Stimulated activated CD8-positive, alpha-beta memory T cell treated with anti-CD3 and anti-CD28 coated beads, Interleukin-4, amount 100 ng/mL, for 48 hours (primary cell): ENCODE results near the gene CD3G.
A peak's percentile ranks its signal among the peaks of the same experiment; 100 is the strongest.
"Not testable (repeated sequence)": the region's sequence is repeated elsewhere in the genome, so short reads cannot be mapped to it uniquely, and the experiment has no call there.

Experiments used
- DNase-seq: peaks from one replicate; pipeline ENCODE4 v3.0.0-alpha.2; 2020

CD3G gene

GRCh38 chr11:118343981-118344515, at the start of gene CD3G:
CD3G (plus strand) TSS chr11:118344344; CDS start chr11:118344424, 80 bp downstream.
- DNase-seq = peak; percentile 79

DNA sequence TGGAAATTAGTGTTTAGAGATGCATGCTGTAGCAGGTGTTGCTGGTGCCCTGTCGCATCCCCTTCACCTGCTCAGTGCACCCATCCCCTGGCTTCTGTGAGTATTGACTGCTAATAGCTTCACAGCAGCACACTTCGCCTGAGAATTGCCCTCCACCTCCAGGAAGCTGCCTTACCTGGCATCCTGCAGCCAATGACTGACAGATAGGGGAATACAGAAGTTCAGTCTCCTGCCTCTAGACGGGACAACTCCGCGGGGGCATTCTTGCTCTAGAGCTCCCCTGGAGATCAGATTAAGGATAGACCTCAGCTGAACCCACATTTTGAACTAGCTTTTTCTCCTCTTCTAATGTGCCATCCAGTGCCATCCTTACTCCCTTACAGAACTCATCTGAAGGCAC, 48.9 kb upstream of the CD3G start:
- no peak for DNase-seq

GRCh38 chr11:118295815-118296454, 48.2 kb upstream of the CD3G start:
- no peak for DNase-seq

DNA sequence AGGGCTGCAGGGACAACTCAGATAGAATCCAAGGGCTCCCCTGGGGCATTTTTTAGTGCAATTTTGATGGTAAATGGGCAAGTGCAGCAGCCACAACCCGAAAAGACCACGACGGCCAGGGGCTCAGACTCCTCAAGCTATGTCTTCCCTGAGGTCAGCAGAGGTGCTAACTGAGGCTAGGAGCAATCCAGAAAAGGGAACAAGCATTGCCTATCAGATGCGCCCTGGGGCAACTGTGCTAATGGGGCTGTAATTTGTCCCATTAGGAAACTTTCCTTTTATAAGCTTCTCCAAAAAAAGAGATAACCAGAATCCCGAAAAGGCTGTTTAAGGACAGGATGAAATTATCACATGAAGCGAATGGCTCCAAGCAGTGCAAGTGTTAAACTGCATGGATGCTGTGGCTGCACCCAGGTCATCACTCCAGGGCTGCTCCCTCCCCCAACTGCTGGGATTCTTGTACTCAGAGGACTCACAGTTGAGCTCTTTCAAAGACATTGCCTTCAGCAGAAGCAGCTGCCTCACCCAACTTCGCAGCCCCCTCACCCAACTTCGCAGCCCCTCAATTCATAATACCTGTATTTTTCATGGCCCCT, 42.4 kb upstream of the CD3G start:
- DNase-seq = no peak

DNA sequence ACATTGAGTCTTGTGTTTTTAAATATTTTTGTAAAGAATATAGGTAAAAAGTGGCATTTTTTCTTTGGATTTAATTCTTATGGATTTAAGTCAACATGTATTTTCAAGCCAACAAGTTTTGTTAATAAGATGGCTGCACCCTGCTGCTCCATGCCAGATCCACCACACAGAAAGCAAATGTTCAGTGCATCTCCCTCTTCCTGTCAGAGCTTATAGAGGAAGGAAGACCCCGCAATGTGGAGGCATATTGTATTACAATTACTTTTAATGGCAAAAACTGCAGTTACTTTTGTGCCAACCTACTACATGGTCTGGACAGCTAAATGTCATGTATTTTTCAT, 39.9 kb upstream of the CD3G start:
- no peak for DNase-seq

- DNase-seq = peak; percentile 79
These were observed 39.4 kb upstream of the CD3G start, which contains the start of gene CD3E for GRCh38 chr11:118304568-118305248. CD3E (plus strand) TSS chr11:118304730; CDS start chr11:118304953, 223 bp downstream.

DNA sequence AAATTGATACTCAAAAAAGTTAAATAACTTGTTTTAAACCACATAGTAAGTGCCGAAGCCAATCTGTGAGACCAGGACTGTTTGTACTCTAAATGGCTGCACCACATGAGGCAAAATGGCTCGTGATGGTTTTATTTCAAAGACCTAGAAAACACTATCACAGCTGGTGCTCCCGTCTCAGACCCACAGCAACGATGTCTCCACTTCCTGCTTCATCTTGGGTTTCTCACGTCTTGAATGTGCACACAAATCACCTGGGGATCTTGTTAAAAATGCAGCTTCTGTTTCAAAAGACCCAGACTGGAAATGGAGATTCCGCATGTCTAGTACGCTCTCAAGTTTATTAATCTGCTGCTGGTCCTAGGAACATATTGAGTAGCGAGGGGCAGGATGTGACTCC, 38.4 kb upstream of the CD3G start:
- no peak for DNase-seq

DNA sequence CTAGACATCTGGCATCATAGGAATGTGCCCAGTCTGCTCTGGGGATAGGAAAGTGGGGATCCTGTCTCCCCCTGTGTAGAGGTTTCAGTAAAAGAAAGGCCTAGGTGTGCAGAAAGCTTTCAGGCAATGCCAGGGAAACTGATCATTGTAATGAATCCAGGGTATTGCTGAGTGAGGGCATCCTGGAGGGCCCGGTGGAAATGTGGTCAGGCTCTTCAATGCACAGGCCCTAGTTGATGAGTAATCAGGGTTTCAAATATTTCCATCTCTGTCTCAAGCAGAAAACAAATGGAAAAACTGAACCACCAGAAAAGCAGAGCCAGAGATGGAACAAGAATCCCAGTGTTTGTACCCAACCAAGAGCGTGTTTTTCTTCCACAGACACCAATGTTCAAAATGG, 37.6 kb upstream of the CD3G start:
- no peak for DNase-seq

- DNase-seq = not testable (repeated sequence)
These were observed 35.1 kb upstream of the CD3G start for GRCh38 chr11:118308995-118309528.

GRCh38 chr11:118310271-118310670, 33.9 kb upstream of the CD3G start:
- no peak for DNase-seq

DNA sequence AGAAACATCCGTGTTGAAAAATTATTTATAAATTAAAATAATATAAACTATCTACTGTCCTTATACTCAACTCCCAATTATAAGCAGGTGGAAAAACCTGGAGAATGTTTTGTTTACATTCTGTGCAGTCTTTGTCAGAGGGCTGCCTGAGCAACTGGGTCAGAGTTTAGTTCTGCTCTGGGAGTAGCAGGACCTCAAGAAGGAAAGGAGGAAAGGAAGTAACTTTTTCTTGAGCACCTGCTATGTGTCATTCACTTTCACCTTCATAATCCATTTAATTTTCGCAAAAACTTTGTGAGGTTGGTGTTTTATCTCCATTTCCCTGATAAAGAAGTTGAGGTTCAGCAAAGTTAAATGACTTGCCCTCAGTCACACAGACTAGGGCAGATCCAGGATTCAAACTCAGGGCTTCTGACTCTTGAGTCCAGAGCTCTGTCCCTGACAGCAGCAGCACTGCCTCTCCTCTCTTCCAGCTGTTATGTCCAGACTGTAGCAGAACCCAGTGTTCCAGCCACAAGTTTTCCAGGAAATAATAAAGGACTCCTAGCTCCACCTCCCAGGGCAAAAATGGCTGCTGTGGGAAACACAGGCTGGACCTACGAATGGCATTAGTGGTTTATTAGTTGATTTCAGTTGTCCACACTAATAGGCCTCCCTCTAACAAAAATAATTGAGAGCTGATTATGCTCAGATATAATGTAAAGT, 33.2 kb upstream of the CD3G start:
- DNase-seq = no peak

- no peak for DNase-seq
These were observed 32.6 kb upstream of the CD3G start for GRCh38 chr11:118311518-118311917.

GRCh38 chr11:118312328-118312727, 31.8 kb upstream of the CD3G start:
- DNase-seq = no peak

DNA sequence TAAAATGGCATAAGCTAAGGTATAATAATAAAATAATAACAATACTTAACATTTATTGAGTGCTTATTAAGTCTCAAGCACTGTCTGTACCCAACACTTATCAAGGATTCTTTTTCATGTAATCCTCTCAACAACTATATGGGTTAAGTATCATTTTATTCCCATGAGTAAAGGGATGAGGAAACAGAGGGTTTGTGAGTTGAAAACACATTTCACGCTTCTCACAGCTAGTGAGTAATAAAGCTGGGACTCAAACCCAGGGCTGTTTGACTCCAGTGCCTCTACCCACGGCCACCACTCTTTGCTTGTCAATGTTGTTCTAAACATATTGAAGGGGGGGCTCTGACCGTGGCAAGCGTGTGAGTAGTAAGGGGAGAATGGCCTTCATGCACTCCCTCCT, 30.9 kb upstream of the CD3G start:
- no peak for DNase-seq

DNA sequence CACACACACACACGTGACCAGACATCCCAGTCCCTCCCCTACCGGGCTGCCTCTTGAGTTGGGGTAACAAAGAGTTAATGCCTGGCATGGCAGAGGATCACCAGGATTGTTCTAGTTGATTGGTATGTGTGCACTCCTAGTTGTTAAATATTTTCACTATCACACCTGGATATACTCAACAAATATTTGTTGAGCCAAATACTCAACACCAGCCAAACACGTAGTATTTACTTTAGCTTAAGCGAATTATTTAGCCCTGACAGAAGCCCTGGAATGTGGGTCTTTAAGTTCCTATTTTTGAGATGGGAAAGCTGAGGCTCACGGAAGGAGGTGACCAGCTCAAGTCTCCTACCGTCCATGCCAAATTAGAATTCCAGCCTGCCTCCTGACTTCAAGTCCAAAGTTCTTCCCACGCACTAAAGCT, 29.1 kb upstream of the CD3G start:
- DNase-seq = no peak

GRCh38 chr11:118318124-118318523, 26.0 kb upstream of the CD3G start:
- DNase-seq = no peak

DNA sequence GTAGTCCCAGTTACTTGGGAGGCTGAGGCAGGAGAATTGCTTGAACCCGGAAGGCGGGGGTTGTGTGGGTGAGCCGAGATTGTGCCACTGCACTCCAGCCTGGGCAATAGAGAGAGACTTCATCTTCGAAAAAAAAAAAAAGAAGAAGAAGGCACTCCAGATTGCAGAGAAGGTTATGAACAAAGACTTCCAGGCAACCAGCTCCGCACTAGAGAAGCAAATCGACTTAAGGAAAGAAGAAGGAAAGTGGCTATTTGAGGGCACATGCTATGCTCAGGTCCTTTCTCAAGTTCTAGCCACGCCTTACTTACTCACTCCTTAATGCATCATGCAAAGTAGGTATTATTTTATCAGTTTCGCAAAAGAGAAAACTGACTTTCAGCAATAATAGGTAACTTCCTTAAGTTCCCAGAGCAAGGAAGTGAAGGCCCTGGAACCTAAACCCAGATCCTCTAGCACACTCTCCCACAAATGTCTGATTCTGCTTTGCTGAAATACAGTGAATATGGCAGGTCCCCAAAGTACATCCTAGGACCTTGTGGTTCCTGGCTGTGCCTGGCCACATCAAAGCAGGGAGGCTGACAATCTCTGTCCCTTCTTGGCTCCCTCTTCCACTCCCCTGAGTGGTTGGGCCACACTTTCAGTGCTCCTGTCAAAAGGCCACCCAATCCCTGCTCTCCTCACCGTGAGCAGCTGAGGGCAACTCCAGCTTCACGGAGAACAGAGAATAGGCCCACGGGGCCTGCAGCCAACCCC, 25.4 kb upstream of the CD3G start:
- no peak for DNase-seq

DNA sequence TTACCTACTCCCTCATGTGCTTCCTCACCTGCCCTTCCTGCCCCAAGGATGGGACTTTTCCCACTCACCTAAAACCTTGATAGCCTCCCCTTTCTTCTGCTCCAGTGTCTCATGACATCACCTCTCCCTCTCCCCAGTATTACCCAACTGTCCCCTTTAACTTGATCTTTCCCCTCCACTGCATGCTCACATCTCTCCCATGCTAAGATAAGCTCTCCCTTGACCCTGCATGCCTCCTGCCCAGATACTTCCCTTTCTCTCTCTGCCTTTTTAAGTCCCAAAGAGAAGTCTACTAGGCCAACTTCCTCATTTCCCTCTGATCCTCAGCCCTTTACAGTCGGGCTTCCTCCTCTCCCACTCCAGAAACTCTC, 24.8 kb upstream of the CD3G start:
- no peak for DNase-seq

DNA sequence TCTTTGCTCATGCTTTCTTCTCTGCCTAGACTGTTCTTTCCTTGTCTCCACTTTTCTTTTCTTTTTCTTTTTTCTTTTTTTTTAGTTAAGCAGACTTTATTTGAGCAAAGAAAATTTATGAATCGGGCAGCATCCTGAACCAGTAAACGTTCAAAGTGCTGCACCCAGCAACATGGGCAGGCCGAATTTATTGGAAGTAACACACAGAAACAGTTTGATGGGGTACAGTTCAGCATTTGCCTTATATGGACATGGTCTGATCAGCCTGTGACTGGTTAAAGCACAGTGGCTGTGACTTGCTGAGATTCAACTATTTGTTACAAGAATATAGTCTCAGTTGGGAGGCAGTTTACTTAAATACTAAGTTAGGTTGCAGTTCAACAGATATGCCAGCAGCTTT, 23.6 kb upstream of the CD3G start:
- DNase-seq = no peak

DNA sequence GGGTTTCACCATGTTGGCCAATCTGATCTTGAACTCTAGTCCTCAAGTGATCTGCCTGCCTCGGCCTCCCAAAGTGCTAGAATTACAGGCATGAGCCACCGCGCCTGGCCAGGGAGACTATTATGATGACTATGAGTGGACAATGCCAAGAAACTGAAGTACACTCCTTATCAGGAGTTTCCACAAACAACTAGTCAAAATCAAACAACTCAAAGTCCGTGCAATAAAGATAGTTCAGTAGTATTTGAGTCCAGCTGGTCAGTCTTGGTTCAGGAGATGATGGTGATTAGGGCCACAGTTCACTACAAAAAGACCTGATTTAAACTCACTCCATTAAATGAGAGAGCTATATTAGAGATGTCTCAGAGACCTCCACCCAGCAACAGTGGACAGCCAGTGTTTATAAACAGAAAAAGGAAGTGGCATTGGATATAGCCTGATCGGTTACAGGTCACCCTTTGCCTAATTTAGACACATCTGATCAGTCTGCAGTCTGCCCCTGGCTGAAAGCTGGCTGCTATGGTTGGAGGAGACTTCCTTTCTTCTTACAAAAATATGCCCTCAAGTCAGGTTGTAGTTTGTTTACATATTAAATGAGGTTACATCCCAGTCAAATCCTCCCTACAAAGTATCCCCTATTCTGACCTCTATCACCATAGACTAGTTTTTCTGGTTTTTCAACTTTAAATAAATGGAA, 22.6 kb upstream of the CD3G start:
- no peak for DNase-seq

GRCh38 chr11:118322721-118323120, 21.4 kb upstream of the CD3G start:
- no peak for DNase-seq

DNA sequence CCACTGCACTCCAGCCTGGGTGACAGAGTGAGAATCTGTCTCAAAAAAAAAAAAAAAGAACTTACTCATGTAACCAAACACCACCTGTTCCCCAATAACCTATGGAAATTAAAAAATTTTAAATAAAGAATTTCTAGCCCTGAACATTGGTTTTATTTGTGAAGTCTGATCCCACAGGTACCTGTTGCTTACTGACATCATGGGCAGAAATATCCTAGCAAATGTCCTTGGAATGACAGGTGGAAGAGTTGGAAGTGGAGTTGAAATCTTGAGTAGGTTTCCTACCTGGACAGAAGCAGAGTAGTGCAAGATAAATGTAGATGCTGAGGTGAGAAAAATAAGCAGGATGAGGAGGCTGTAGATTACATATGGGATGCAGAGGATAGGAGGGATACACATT, 18.9 kb upstream of the CD3G start:
- DNase-seq = no peak
